IMR-90 (cell line): ENCODE results near the gene C1orf87. TPM values are rescaled to one million over a fixed set of nuclear protein-coding genes. Genes with fewer than 3 reads are reported as not detected.
"Not testable (repeated sequence)": the region's sequence is repeated elsewhere in the genome, so short reads cannot be mapped to it uniquely, and the experiment has no call there.

Experiments used
- ATAC-seq: fragments of 200-7000 bp; cut with Tn5 transposase; 2 replicates; pipeline ENCODE4 v1.9.1; 2020; ENCODE audit warnings: low read depth, mild to moderate bottlenecking, moderate library complexity
- BruUV-seq: library from RNA; stranded (reverse); fragments of 400-500 nt; replicated peaks from 2 replicates; lab custom pipeline; 2021; lab: Mats Ljungman, UMichigan
- CTCF ChIA-PET: fragments of 300-600 bp; formaldehyde crosslinking; extraction: SDS; loops from one replicate; lab custom pipeline; 2021; ENCODE audit warnings: antibody characterized with exemption; lab: Yijun Ruan, JAX
- POLR2A ChIA-PET: fragments of 300-600 bp; sonication (Branson Sonifier 250); formaldehyde crosslinking; loops from one replicate; lab custom pipeline; 2022; ENCODE audit warnings: antibody characterized with exemption; ENCODE audit not compliant: unreplicated experiment; lab: Charles Lee
- DNase-seq: peaks from one replicate; pipeline ENCODE4 v3.0.0; 2013
- H2AFZ ChIP-seq: replicated peaks from 2 replicates; pipeline ENCODE3; 2013; ENCODE audit warnings: low read length, mild to moderate bottlenecking; ENCODE audit not compliant: poor library complexity
- H2AK5ac ChIP-seq: 2 replicates; pipeline ENCODE4 v1.6.1; 2013; ENCODE audit warnings: low read depth, low read length, inconsistent platforms
- H2AK9ac ChIP-seq: replicated peaks from 2 replicates; pipeline ENCODE3; 2013; ENCODE audit warnings: mild to moderate bottlenecking, low read depth, low read length, moderate library complexity; ENCODE audit not compliant: poor library complexity
- H2BK120ac ChIP-seq: 2 replicates; pipeline ENCODE4 v1.6.1; 2013; ENCODE audit warnings: low read depth, low read length, inconsistent platforms
- H2BK15ac ChIP-seq: 3 replicates; pipeline ENCODE4 v1.6.1; 2013; ENCODE audit warnings: low read depth, low read length, inconsistent platforms
- H2BK20ac ChIP-seq: 2 replicates; pipeline ENCODE4 v1.6.1; 2013; ENCODE audit warnings: low read depth, mild to moderate bottlenecking, inconsistent platforms, low read length, moderate library complexity
- H2BK5ac ChIP-seq: 2 replicates; pipeline ENCODE4 v1.6.1; 2013; ENCODE audit warnings: mild to moderate bottlenecking, low read depth, low read length, inconsistent platforms; ENCODE audit not compliant: poor library complexity, severe bottlenecking
- H3K14ac ChIP-seq: replicated peaks from 2 replicates; pipeline ENCODE4 v1.6.1; 2013; ENCODE audit warnings: low read depth, low read length, inconsistent platforms
- H3K18ac ChIP-seq: 2 replicates; pipeline ENCODE4 v1.6.1; 2013; ENCODE audit warnings: low read depth, low read length, control low read depth
- H3K23ac ChIP-seq: 2 replicates; pipeline ENCODE4 v1.6.1; 2013; ENCODE audit warnings: low read depth, low read length, inconsistent platforms
- H3K27ac ChIP-seq: 2 replicates; pipeline ENCODE4 v1.5.1; 2013; ENCODE audit warnings: mild to moderate bottlenecking, control low read depth, low read length; ENCODE audit not compliant: insufficient read depth
- H3K27me3 ChIP-seq: 2 replicates; pipeline ENCODE4 v1.6.1; 2013; ENCODE audit warnings: low read length; ENCODE audit not compliant: control insufficient read depth, insufficient read depth
- H3K36me3 ChIP-seq: 2 replicates; pipeline ENCODE4 v1.6.1; 2013; ENCODE audit warnings: low read length, mixed read lengths; ENCODE audit not compliant: control insufficient read depth, insufficient read depth
- H3K4ac ChIP-seq: 2 replicates; pipeline ENCODE4 v1.6.1; 2013; ENCODE audit warnings: low read depth, low read length, inconsistent platforms
- H3K4me1 ChIP-seq: 2 replicates; pipeline ENCODE4 v1.6.1; 2013; ENCODE audit warnings: low read length, mixed read lengths; ENCODE audit not compliant: control insufficient read depth, insufficient read depth
- H3K4me2 ChIP-seq: 2 replicates; pipeline ENCODE4 v1.6.1; 2013; ENCODE audit warnings: low read depth, mild to moderate bottlenecking, control low read depth, low read length, moderate library complexity
- H3K4me3 ChIP-seq: 2 replicates; pipeline ENCODE4 v1.5.1; 2013; ENCODE audit warnings: low read depth, mild to moderate bottlenecking, control low read depth, low read length, moderate library complexity; ENCODE audit not compliant: insufficient read depth
- H3K56ac ChIP-seq: 2 replicates; pipeline ENCODE4 v1.6.1; 2013; ENCODE audit warnings: low read length, inconsistent platforms; ENCODE audit not compliant: insufficient read depth; ENCODE audit errors: extremely low read depth
- H3K79me1 ChIP-seq, 2 experiments: 2 replicates each; pipeline ENCODE4 v1.6.1; 2013; ENCODE audit warnings: low read length in 2 of 2, inconsistent platforms in 1 of 2, low read depth in 1 of 2
- H3K9ac ChIP-seq: 2 replicates; pipeline ENCODE4 v1.6.1; 2013; ENCODE audit warnings: low read depth, low read length, control low read depth
- H3K9me1 ChIP-seq: 2 replicates; pipeline ENCODE4 v1.6.1; 2013; ENCODE audit warnings: low read length, inconsistent platforms; ENCODE audit not compliant: insufficient read depth
- H3K9me3 ChIP-seq: 2 replicates; pipeline ENCODE4 v1.6.1; 2013; ENCODE audit warnings: low read length; ENCODE audit not compliant: control insufficient read depth, insufficient read depth
- H4K20me1 ChIP-seq: 2 replicates; pipeline ENCODE4 v1.6.1; 2013; ENCODE audit warnings: low read length, inconsistent platforms; ENCODE audit not compliant: insufficient read depth
- H4K5ac ChIP-seq: 2 replicates; pipeline ENCODE4 v1.6.1; 2013; ENCODE audit warnings: mild to moderate bottlenecking, low read depth, low read length, control low read depth
- H4K8ac ChIP-seq, 2 experiments: 2 replicates each; pipeline ENCODE4 v1.6.1; 2013; ENCODE audit warnings: low read depth in 2 of 2, low read length in 2 of 2, control low read depth in 1 of 2, inconsistent platforms in 1 of 2
- H4K91ac ChIP-seq: 2 replicates; pipeline ENCODE4 v1.6.1; 2013; ENCODE audit warnings: low read depth, low read length, inconsistent platforms; ENCODE audit not compliant: insufficient read depth
- WGBS, 2 experiments: methylation state at CpG; one replicate each; pipeline versions ENCODE4 v1.1.5 to v1.1.7; 2013; ENCODE audit warnings: missing lambda C conversion rate in 2 of 2; ENCODE audit not compliant: insufficient read length in 1 of 2; ENCODE audit errors: extremely low coverage in 2 of 2; 5-methylcytosine and 5-hydroxymethylcytosine counted together
- dilution Hi-C: fragments of 300-500 bp; cut with HindIII; formaldehyde crosslinking; loops from one replicate; pipeline ENCODE4 v1.14.3; 2018; ENCODE audit warnings: low sequenced_read_pairs; ENCODE audit not compliant: unreplicated experiment
- in situ Hi-C: fragments of 300-500 bp; cut with MboI; formaldehyde crosslinking; loops from 3 replicates; pipeline ENCODE4 v1.14.3; 2019; ENCODE audit warnings: low sequenced_read_pairs, inconsistent platforms, mixed read lengths
- intact Hi-C: fragments of 100-400 bp; cut with micrococcal nuclease; formaldehyde crosslinking; loops from 2 replicates; pipeline ENCODE4 v1.10.0; 2022
- polyA plus RNA-seq, 3 experiments: library from polyadenylated mRNA; depleted of rRNA; stranded (reverse); fragments of >200 nt; gene quantifications; 2 replicates each; pipeline ENCODE4 v1.2.3, GENCODE V29; 2012; ENCODE audit warnings: low replicate concordance in 1 of 3
- total RNA-seq: library from RNA; depleted of rRNA; stranded (reverse); fragments of >200 nt; gene quantifications from 2 replicates; pipeline ENCODE4 v1.2.3, GENCODE V29; 2012

Gene C1orf87
- total and polyA plus RNA-seq, 2 of the 4 experiments (the other 2 are of a cell fraction) = not detected

- H3K79me1 ChIP-seq, in situ Hi-C loops, POLR2A ChIA-PET, H4K20me1 ChIP-seq, H3K9me3 ChIP-seq, H2BK5ac ChIP-seq, H2BK20ac ChIP-seq, H3K18ac ChIP-seq, dilution Hi-C loops, DNase-seq, H3K4me1 ChIP-seq, ATAC-seq, H3K36me3 ChIP-seq, CTCF ChIA-PET, H4K5ac ChIP-seq, H3K14ac ChIP-seq, H4K8ac ChIP-seq, H2BK15ac ChIP-seq, H3K9ac ChIP-seq, H3K4ac ChIP-seq, H3K56ac ChIP-seq, H3K9me1 ChIP-seq, H3K4me2 ChIP-seq, H2AK9ac ChIP-seq, H4K91ac ChIP-seq, H3K4me3 ChIP-seq, H3K23ac ChIP-seq, H2AFZ ChIP-seq, H2AK5ac ChIP-seq, H2BK120ac ChIP-seq, BruUV-seq, H3K27ac ChIP-seq: not testable (repeated sequence)
- peaks cover 13% of the 10 kb centered on the region for H3K27me3 ChIP-seq
- intact Hi-C loops = loop anchor here (10.0 kb wide), 1 partner anchor 875 kb away; no protein-coding TSS in a partner anchor
- WGBS, 2 experiments = 87% methylated on average over 8 of the region's 42 CpGs; no CpG with 5 or more reads in 1 of the 2 experiments
Observed at GRCh38 chr1:59969542-59970175, 103.9 kb downstream of the C1orf87 start.

GRCh38 chr1:59968746-59969145, 104.8 kb downstream of the C1orf87 start:
- POLR2A ChIA-PET, H3K9me3 ChIP-seq, in situ Hi-C loops, H3K4me2 ChIP-seq, H3K79me1 ChIP-seq, H3K27ac ChIP-seq, BruUV-seq, H4K8ac ChIP-seq, H4K91ac ChIP-seq, ATAC-seq, H4K5ac ChIP-seq, H4K20me1 ChIP-seq, H3K14ac ChIP-seq, H3K18ac ChIP-seq, dilution Hi-C loops, H2BK120ac ChIP-seq, H3K9ac ChIP-seq, DNase-seq, H2AFZ ChIP-seq, H2AK5ac ChIP-seq, intact Hi-C loops, H2BK15ac ChIP-seq, H2AK9ac ChIP-seq, H2BK5ac ChIP-seq, H3K4ac ChIP-seq, H3K56ac ChIP-seq, H3K4me3 ChIP-seq, H3K23ac ChIP-seq, H2BK20ac ChIP-seq, H3K4me1 ChIP-seq, H3K36me3 ChIP-seq, H3K9me1 ChIP-seq: not testable (repeated sequence)
- CTCF ChIA-PET = interaction anchor here (0.7 kb wide), 1 partner anchor 313 kb away, joined by 3 read pairs; no protein-coding TSS in a partner anchor
- 100% methylated on average over 4 of the region's 17 CpGs; no CpG with 5 or more reads in 1 of the 2 experiments for WGBS, 2 experiments
- peaks cover 12% of the 10 kb centered on the region for H3K27me3 ChIP-seq
